ENCODE results near the gene ZNF836. TPM values are rescaled to one million over a fixed set of nuclear protein-coding genes. Genes with fewer than 3 reads are reported as not detected.

The ZNF836 gene
- total RNA-seq, 4 donors from 2014 or later: 7.0 to 11.9 (median 9.2) TPM

DNA sequence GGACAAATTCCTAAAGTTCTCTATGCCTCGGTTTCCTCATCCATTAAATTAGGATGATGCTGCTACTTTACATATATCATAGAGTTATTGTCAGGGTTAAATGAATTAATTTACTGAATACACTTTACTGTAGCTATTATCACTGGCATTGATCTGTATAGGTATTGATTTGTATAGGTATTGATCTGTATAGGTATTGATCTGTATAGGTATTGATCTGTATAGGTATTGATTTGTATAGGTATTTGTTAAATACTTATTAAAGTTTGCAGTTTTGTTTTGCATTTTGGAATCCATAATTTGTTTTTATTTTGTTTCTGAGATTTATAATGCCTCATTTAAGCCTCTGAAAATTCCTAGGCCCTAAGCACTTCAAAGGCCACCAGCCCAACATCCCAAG, 16.0 kb upstream of the ZNF836 start:
- Histone ChIP-seq H3K36me3 (peaks cover 0 to 3% (median 0%) of the 10 kb centered on the region in 3 donors), H3K27ac (no peak overlapping the region), H3K4me1 (peaks cover 0 to 25% (median 11%) of the 10 kb centered on the region in 4 donors), H3K9me3 (no peaks in the 10 kb centered on the region), H3K4me3 (no peak overlapping the region), H3K27me3 (no peaks in the 10 kb centered on the region)
- DNase-seq: no peak
- no peak for TF ChIP-seq POLR2A (IDR thresholded peaks at IDR 0.05)
- TF ChIP-seq, protein P1, sequence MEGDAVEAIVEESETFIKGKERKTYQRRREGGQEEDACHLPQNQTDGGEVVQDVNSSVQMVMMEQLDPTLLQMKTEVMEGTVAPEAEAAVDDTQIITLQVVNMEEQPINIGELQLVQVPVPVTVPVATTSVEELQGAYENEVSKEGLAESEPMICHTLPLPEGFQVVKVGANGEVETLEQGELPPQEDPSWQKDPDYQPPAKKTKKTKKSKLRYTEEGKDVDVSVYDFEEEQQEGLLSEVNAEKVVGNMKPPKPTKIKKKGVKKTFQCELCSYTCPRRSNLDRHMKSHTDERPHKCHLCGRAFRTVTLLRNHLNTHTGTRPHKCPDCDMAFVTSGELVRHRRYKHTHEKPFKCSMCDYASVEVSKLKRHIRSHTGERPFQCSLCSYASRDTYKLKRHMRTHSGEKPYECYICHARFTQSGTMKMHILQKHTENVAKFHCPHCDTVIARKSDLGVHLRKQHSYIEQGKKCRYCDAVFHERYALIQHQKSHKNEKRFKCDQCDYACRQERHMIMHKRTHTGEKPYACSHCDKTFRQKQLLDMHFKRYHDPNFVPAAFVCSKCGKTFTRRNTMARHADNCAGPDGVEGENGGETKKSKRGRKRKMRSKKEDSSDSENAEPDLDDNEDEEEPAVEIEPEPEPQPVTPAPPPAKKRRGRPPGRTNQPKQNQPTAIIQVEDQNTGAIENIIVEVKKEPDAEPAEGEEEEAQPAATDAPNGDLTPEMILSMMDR (IDR thresholded peaks at IDR 0.05): no peak

DNA sequence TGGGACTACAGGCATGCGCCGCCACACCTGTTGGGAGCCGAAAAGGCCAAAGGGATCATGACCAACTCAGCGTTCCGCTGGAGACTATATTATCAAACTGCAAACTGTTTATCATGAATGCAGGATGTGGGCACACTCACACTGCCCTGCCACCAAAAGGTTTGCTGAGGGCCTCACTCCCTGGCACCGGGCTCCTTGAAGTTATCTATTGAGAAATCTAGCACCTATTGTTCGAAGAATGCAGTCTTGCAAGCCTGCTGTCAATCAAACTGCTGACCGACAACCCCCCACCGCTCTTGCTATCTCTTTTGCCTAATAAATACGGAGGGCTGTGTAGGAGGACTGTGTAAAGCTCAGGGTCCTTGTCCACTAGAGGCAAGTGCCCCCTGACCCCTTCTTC, 5.2 kb upstream of the ZNF836 start:
- TF ChIP-seq, protein P1 (IDR thresholded peaks at IDR 0.05): no peak
- TF ChIP-seq POLR2A (IDR thresholded peaks at IDR 0.05): no peak
- no peak for DNase-seq
- Histone ChIP-seq H3K4me1 (no peaks in the 10 kb centered on the region), H3K4me3 (no peak overlapping the region), H3K27me3 (no peaks in the 10 kb centered on the region), H3K9me3 (peaks cover 0 to 2% (median 0%) of the 10 kb centered on the region in 4 donors), H3K27ac (no peak overlapping the region), H3K36me3 (no peaks in the 10 kb centered on the region)

DNA sequence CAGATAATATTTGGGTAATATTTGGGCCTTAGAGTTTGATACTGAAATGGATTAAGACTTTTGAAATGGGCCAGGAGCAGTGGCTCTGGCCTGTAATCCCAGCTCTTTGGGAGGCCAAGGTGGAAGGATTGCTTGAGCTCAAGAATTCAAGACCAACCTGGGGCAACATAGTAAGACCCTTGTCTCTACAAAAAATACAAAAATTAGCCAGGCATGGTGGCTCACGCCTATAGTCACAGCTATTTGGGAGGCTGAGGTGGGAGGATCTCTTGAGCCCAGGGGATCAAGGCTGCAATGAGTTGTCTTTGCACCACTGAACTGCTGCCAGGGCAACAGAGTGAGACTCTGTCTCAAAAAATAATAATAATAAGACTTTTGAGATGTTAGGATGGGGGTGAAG, 926 bp upstream of the ZNF836 start:
- Histone ChIP-seq H3K9me3 (peaks cover 0 to 2% (median 0%) of the 10 kb centered on the region in 4 donors), H3K4me1 (peaks cover 0 to 9% (median 1%) of the 10 kb centered on the region in 4 donors), H3K27ac (peak overlapping the region in 1 of 4 donors; percentile 86), H3K36me3 (peaks cover 0 to 22% (median 0%) of the 10 kb centered on the region in 3 donors), H3K4me3 (no peak overlapping the region), H3K27me3 (no peaks in the 10 kb centered on the region)
- no peak for DNase-seq
- TF ChIP-seq POLR2A (IDR thresholded peaks at IDR 0.05): no peak
- TF ChIP-seq, protein P1 (IDR thresholded peaks at IDR 0.05): no peak

- peaks cover 0 to 9% (median 1%) of the 10 kb centered on the region in 4 donors for H3K4me1 ChIP-seq
- no peaks in the 10 kb centered on the region for H3K27me3 ChIP-seq
- H3K4me3 ChIP-seq: peak overlapping the region; percentile 71 to 84 (median 74)
- DNase-seq: peak in 1 of 3 donors; percentile 59
- peaks cover 0 to 31% (median 0%) of the 10 kb centered on the region in 3 donors for H3K36me3 ChIP-seq
- TF ChIP-seq, protein P1 (IDR thresholded peaks at IDR 0.05): no peak
- H3K27ac ChIP-seq: peak overlapping the region; percentile 79 to 86 (median 83)
- peaks cover 0 to 2% (median 0%) of the 10 kb centered on the region in 4 donors for H3K9me3 ChIP-seq
Measured at GRCh38 chr19:52170863-52171320, 529 bp downstream of the ZNF836 start.

DNA sequence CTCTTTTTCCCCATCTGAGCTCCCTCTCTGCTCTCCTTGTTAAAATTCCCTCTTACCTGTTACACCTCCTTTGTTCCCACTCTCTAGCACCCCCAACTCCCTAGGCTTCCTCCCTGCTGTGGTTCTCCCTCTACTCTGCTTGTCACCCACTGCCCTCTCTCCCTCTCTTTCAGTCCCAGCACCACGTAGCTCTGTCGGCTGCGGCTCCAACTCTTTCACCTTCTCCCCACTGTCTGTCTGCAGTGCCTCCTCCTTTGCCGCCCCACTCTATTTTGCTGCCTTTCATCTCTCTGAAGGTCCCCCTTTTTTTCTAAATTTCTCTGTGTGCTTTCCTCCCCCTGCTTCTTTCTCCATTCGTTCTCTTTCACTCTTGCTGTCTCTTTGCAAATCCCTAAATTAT, 1.1 kb downstream of the ZNF836 start:
- H3K9me3 ChIP-seq: peaks cover 0 to 2% (median 0%) of the 10 kb centered on the region in 4 donors
- H3K27ac ChIP-seq: peak overlapping the region in 1 of 4 donors; percentile 86
- H3K27me3 ChIP-seq: no peaks in the 10 kb centered on the region
- peaks cover 0 to 9% (median 1%) of the 10 kb centered on the region in 4 donors for H3K4me1 ChIP-seq
- H3K36me3 ChIP-seq: peaks cover 0 to 36% (median 0%) of the 10 kb centered on the region in 3 donors
- TF ChIP-seq, protein P1 (IDR thresholded peaks at IDR 0.05): no peak
- TF ChIP-seq POLR2A (IDR thresholded peaks at IDR 0.05): no peak
- H3K4me3 ChIP-seq: peak overlapping the region; percentile 71 to 84 (median 74)
- no peak for DNase-seq

Data from Peyer's patch (tissue), 4 donors.